IPS-18a (cell line): ENCODE data around the gene DEPDC1B.
"Not testable (repeated sequence)": the region's sequence is repeated elsewhere in the genome, so short reads cannot be mapped to it uniquely, and the experiment has no call there.

ENCODE experiments used
- H3K27ac ChIP-seq: one replicate; pipeline ENCODE4 v1.5.1; 2013; ENCODE audit warnings: low read length
- H3K27me3 ChIP-seq: one replicate; pipeline ENCODE4 v1.6.1; 2013; ENCODE audit warnings: mild to moderate bottlenecking, low read length; ENCODE audit not compliant: control insufficient read depth, insufficient read depth
- H3K36me3 ChIP-seq: one replicate; pipeline ENCODE4 v1.6.1; 2013; ENCODE audit warnings: low read depth, low read length; ENCODE audit not compliant: control insufficient read depth
- H3K4me1 ChIP-seq: one replicate; pipeline ENCODE4 v1.6.1; 2013; ENCODE audit warnings: low read depth, low read length; ENCODE audit not compliant: control insufficient read depth
- H3K4me3 ChIP-seq: one replicate; pipeline ENCODE4 v1.5.1; 2013; ENCODE audit warnings: low read length
- H3K9ac ChIP-seq: one replicate; pipeline ENCODE4 v1.6.1; 2013; ENCODE audit warnings: mild to moderate bottlenecking, low read length, moderate library complexity
- H3K9me3 ChIP-seq: one replicate; pipeline ENCODE4 v1.6.1; 2013; ENCODE audit warnings: low read depth, low read length; ENCODE audit not compliant: control insufficient read depth

DEPDC1B gene

GRCh38 chr5:60636001-60636400, 64.0 kb downstream of the DEPDC1B start:
- peaks cover 45% of the 10 kb centered on the region for H3K36me3 ChIP-seq
- no peak overlapping the region for H3K27ac ChIP-seq
- H3K4me1 ChIP-seq = no peaks in the 10 kb centered on the region
- no peaks in the 10 kb centered on the region for H3K9me3 ChIP-seq
- no peak overlapping the region for H3K4me3 ChIP-seq
- H3K9ac ChIP-seq = no peak overlapping the region
- H3K27me3 ChIP-seq = no peaks in the 10 kb centered on the region

DNA sequence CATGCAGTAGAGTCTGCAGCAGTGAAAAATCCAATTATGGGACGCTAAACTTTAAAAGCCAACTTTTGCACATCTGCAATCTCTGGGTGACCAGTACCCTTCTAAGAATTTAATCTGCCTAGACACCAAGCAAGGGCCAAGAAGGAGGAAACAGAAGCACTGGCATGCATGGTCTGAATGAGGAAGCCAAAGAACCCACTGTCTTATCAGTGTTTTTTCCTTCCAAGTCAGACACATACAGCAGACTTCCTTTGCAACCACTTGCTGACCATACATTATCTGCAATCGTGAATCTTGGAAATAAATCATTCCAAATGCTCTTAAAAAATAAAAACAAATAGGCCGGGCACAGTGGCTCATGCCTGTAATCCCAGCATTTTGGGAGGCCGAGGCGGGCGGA, 65.9 kb downstream of the DEPDC1B start:
- H3K36me3 ChIP-seq = peaks cover 55% of the 10 kb centered on the region
- no peaks in the 10 kb centered on the region for H3K9me3 ChIP-seq
- no peaks in the 10 kb centered on the region for H3K27me3 ChIP-seq
- H3K4me1 ChIP-seq = no peaks in the 10 kb centered on the region
- H3K9ac ChIP-seq = no peak overlapping the region
- no peak overlapping the region for H3K27ac ChIP-seq
- no peak overlapping the region for H3K4me3 ChIP-seq

DNA sequence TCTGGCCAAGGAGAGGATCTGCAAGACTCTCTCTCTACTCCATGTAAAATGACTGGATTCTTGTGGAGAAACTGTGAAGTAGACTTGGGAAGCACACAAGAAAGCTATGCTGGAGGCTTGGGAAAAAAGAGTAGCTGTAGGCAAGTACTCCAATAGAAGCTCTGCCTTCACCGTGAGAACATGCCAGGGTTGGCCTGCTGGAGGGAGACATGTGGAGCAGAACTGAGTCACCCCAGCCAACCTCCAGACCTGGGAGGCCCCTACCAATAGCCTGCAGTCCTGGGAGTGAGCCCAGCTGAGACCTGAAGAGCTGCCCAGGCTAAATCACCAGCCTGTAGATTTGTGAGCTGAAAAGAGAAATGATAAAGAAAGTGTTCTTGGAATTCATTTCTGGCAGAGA, 66.6 kb downstream of the DEPDC1B start:
- Histone ChIP-seq H3K4me1 (no peaks in the 10 kb centered on the region), H3K27ac (no peak overlapping the region), H3K36me3 (peaks cover 52% of the 10 kb centered on the region), H3K4me3 (no peak overlapping the region), H3K27me3 (no peaks in the 10 kb centered on the region), H3K9me3 (no peaks in the 10 kb centered on the region), H3K9ac (no peak overlapping the region)

DNA sequence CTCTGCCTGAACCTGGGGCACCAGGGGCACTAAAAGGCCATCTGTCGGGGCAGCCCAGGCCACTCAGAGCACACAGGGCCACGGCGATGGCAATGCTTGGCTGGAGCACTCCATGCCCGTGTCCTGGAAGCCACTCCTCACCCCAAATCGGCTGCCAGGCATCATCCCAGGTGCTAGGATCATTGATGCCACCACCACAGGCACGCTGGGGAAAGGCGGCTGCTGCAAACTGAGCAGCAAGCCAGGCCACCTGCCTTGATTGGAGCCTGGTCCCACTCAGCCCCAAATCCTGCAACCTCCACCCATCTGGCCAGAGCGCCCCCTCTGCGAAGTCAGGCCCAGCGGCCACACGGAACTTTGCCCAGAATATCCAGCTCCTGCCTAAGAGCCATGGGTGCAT, 67.8 kb downstream of the DEPDC1B start:
- no peaks in the 10 kb centered on the region for H3K27me3 ChIP-seq
- no peak overlapping the region for H3K9ac ChIP-seq
- no peaks in the 10 kb centered on the region for H3K9me3 ChIP-seq
- no peak overlapping the region for H3K27ac ChIP-seq
- H3K4me3 ChIP-seq = no peak overlapping the region
- H3K36me3 ChIP-seq = peaks cover 46% of the 10 kb centered on the region
- no peaks in the 10 kb centered on the region for H3K4me1 ChIP-seq

DNA sequence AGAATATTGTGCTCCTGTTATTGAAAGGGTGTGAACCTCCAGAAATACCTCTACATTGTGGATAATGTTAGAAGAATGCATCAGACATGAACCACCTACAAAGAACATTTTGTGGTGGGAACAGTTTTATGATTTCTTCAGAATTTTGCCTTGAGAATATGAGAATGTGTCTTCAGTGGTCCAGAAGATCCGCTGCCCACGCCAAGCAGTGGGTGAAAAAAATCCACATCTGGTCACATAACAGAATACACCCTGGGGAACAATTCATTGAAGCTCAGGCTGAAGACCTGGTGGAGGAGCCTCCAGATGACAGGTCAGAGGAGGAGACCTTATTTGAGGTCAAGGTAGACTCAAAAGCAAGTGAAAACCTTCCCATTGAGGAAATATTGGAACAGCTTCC, 69.1 kb downstream of the DEPDC1B start:
- Histone ChIP-seq H3K9ac (no peak overlapping the region), H3K27ac (no peak overlapping the region), H3K4me3 (no peak overlapping the region), H3K36me3 (peaks cover 44% of the 10 kb centered on the region), H3K27me3 (no peaks in the 10 kb centered on the region), H3K4me1 (no peaks in the 10 kb centered on the region), H3K9me3 (no peaks in the 10 kb centered on the region)

- no peak overlapping the region for H3K27ac ChIP-seq
- no peaks in the 10 kb centered on the region for H3K4me1 ChIP-seq
- peaks cover 44% of the 10 kb centered on the region for H3K36me3 ChIP-seq
- H3K9me3 ChIP-seq = no peaks in the 10 kb centered on the region
- H3K4me3 ChIP-seq = no peak overlapping the region
- H3K27me3 ChIP-seq = no peaks in the 10 kb centered on the region
- H3K9ac ChIP-seq = no peak overlapping the region
Observed at GRCh38 chr5:60630179-60630578, 69.8 kb downstream of the DEPDC1B start.

DNA sequence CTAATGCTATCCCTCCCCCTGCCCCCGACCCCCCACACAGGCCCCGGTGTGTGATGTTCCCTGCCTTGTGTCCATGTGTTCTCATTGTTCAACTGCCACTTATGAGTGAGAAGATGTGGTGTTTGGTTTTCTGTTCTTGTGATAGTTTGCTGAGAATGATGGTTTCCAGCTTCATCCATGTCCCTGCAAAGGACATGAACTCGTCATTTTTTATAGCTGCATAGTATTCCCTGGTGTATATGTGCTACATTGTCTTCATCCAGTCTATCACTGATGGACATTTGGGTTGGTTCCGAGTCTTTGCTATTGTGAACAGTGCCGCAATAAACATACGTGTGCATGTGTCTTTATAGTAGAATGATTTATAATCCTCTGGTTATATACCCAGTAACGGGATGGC, 75.1 kb downstream of the DEPDC1B start:
- not testable (repeated sequence) for H3K4me1 ChIP-seq, H3K27me3 ChIP-seq, H3K4me3 ChIP-seq

DNA sequence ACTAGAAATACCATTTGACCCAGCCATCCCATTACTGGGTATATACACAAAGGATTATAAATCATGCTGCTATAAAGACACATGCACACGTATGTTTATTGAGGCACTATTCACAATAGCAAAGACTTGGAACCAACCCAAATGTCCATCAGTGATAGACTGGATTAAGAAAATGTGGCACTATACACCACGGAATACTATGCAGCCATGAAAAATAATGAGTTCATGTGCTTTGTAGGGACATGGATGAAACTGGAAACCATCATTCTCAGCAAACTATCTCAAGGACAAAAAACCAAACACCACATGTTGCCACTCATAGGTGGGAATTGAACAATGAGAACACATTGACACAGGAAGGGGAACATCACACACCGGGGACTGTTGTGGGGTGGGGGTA, 79.2 kb downstream of the DEPDC1B start:
- not testable (repeated sequence) for H3K9me3 ChIP-seq, H3K9ac ChIP-seq, H3K4me1 ChIP-seq, H3K27me3 ChIP-seq, H3K4me3 ChIP-seq, H3K27ac ChIP-seq, H3K36me3 ChIP-seq

More for the DNA sequence above, 75.1 kb downstream of the DEPDC1B start:
- H3K9ac ChIP-seq, H3K27ac ChIP-seq, H3K9me3 ChIP-seq: not testable (repeated sequence)
- H3K36me3 ChIP-seq = peaks cover 15% of the 10 kb centered on the region

DNA sequence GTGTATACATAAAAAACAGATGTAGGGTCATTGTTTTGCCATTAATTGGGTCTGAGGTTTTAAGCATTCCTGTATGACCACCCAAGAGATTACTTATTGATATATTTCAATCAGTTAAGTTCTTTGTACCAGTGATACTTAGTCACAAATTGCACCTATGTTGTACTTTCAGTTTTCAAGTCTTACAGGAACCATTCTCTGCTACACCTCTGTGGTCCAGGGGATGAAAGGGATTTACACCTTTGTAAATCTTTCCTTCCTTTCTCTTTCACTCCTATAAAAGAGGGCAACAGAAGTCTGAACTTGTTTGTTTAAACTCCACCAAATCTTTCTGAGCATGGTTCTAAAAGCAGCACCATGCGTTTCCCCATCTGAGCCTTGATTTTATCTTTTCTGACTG, 86.1 kb downstream of the DEPDC1B start:
- Histone ChIP-seq H3K27me3 (no peaks in the 10 kb centered on the region), H3K36me3 (no peaks in the 10 kb centered on the region), H3K4me1 (no peaks in the 10 kb centered on the region), H3K4me3 (no peak overlapping the region), H3K27ac (no peak overlapping the region), H3K9me3 (no peaks in the 10 kb centered on the region), H3K9ac (no peak overlapping the region)

- Histone ChIP-seq H3K27ac (no peak overlapping the region), H3K4me3 (no peak overlapping the region)
Observed at GRCh38 chr5:60611099-60611740, 88.7 kb downstream of the DEPDC1B start.

GRCh38 chr5:60604771-60605170, 95.2 kb downstream of the DEPDC1B start:
- Histone ChIP-seq H3K27ac (no peak overlapping the region), H3K27me3 (no peaks in the 10 kb centered on the region), H3K4me3 (no peak overlapping the region), H3K9ac (no peak overlapping the region), H3K9me3 (no peaks in the 10 kb centered on the region), H3K4me1 (no peaks in the 10 kb centered on the region), H3K36me3 (peaks cover 11% of the 10 kb centered on the region)

More at GRCh38 chr5:60611099-60611740, 88.7 kb downstream of the DEPDC1B start:
- H3K9ac ChIP-seq = no peak overlapping the region
- no peaks in the 10 kb centered on the region for H3K27me3 ChIP-seq
- no peaks in the 10 kb centered on the region for H3K9me3 ChIP-seq
- no peaks in the 10 kb centered on the region for H3K4me1 ChIP-seq
- no peaks in the 10 kb centered on the region for H3K36me3 ChIP-seq

- H3K4me3 ChIP-seq = no peak overlapping the region
- no peak overlapping the region for H3K27ac ChIP-seq
Observed at GRCh38 chr5:60598424-60598823, 101.5 kb downstream of the DEPDC1B start.

More at GRCh38 chr5:60598424-60598823, 101.5 kb downstream of the DEPDC1B start:
- Histone ChIP-seq H3K4me1 (no peaks in the 10 kb centered on the region), H3K9ac (no peak overlapping the region), H3K27me3 (no peaks in the 10 kb centered on the region), H3K36me3 (peaks cover 26% of the 10 kb centered on the region), H3K9me3 (no peaks in the 10 kb centered on the region)
